PC-3 (cell line): ENCODE results near the gene STK39.

ENCODE experiments used
- EZH2phosphoT487 ChIP-seq: fragments of 300-600 bp; sonication (generic); IDR thresholded peaks from 2 replicates; pipeline ENCODE4 v1.6.1; 2018; ENCODE audit warnings: mild to moderate bottlenecking, antibody characterized with exemption, low read length, borderline replicate concordance
- TF ChIP-seq, protein P1 (sequence below): fragments of 300-600 bp; sonication (generic); conservative IDR thresholded peaks from 2 replicates; pipeline ENCODE4 v1.5.1; 2017; ENCODE audit warnings: antibody characterized with exemption, low read depth, mild to moderate bottlenecking, low read length

GRCh38 chr2:168241208-168241607 is 6.2 kb downstream of the STK39 start:
- TF ChIP-seq, protein P1, sequence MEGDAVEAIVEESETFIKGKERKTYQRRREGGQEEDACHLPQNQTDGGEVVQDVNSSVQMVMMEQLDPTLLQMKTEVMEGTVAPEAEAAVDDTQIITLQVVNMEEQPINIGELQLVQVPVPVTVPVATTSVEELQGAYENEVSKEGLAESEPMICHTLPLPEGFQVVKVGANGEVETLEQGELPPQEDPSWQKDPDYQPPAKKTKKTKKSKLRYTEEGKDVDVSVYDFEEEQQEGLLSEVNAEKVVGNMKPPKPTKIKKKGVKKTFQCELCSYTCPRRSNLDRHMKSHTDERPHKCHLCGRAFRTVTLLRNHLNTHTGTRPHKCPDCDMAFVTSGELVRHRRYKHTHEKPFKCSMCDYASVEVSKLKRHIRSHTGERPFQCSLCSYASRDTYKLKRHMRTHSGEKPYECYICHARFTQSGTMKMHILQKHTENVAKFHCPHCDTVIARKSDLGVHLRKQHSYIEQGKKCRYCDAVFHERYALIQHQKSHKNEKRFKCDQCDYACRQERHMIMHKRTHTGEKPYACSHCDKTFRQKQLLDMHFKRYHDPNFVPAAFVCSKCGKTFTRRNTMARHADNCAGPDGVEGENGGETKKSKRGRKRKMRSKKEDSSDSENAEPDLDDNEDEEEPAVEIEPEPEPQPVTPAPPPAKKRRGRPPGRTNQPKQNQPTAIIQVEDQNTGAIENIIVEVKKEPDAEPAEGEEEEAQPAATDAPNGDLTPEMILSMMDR = no peak
- TF ChIP-seq EZH2phosphoT487 = no peak
